ENCODE results near the gene IQSEC1.

Gene IQSEC1

GRCh38 chr3:13109516-13109915, 36.3 kb upstream of the IQSEC1 start:
- no peak overlapping the region for H2BK120ac ChIP-seq (ENCODE audit: low read depth, low read length)
- H3K4me3 ChIP-seq (ENCODE audit: low read length in 2 of 2), result no peak overlapping the region
- H4K91ac ChIP-seq (ENCODE audit: low read depth, low read length, poor library complexity), result no peak overlapping the region
- H2BK15ac ChIP-seq (ENCODE audit: low read length), result no peak overlapping the region
- no peak overlapping the region for H3K14ac ChIP-seq (ENCODE audit: low read length)
- H3K9ac ChIP-seq (ENCODE audit: low read depth, low read length, poor library complexity), result no peak overlapping the region
- H3K27me3 ChIP-seq (ENCODE audit: control insufficient read depth in 3 of 3, insufficient read depth in 3 of 3, low read depth in 1 of 3, low read length in 3 of 3), result peaks cover 0 to 13% (median 0%) of the 10 kb centered on the region in 3 experiments
- no peak overlapping the region for H3K4ac ChIP-seq (ENCODE audit: low read length)
- no CpG with 5 or more reads among the region's 5 CpGs for WGBS, 2 donors (ENCODE audit: extremely low coverage in 2 of 2, insufficient read length in 2 of 2, insufficient replicate concordance in 1 of 2)
- no peak overlapping the region for H4K8ac ChIP-seq (ENCODE audit: low read depth, low read length)
- peaks cover 2% of the 10 kb centered on the region for H3K79me1 ChIP-seq (ENCODE audit: low read depth, low read length)
- no peak for DNase-seq (ENCODE audit: low spot score)
- H3K4me2 ChIP-seq (ENCODE audit: insufficient read depth, low read length, poor library complexity, severe bottlenecking), result no peak overlapping the region
- H3K23ac ChIP-seq (ENCODE audit: low read depth, low read length, poor library complexity), result no peak overlapping the region
- no peak overlapping the region for H3K27ac ChIP-seq (replicated peaks; ENCODE audit: low read length)
- no peaks in the 10 kb centered on the region for H3K36me3 ChIP-seq (replicated peaks in 1 of 2; ENCODE audit: control insufficient read depth in 2 of 2, insufficient read depth in 2 of 2, low read length in 2 of 2)
- H2AK5ac ChIP-seq (ENCODE audit: low read depth, low read length), result no peak overlapping the region
- no peak overlapping the region for H2BK12ac ChIP-seq (ENCODE audit: low read length)
- no peaks in the 10 kb centered on the region for H3K4me1 ChIP-seq (ENCODE audit: control insufficient read depth in 2 of 2, insufficient read depth in 1 of 2, low read depth in 1 of 2, low read length in 2 of 2)
- no peak overlapping the region for H2AFZ ChIP-seq (ENCODE audit: low read length)
- H3K18ac ChIP-seq (ENCODE audit: low read length), result no peak overlapping the region
- no peak overlapping the region for H2BK5ac ChIP-seq (ENCODE audit: low read length)
- H3K9me3 ChIP-seq (replicated peaks in 1 of 2; ENCODE audit: control insufficient read depth in 2 of 2, insufficient read depth in 1 of 2, low read depth in 1 of 2, low read length in 2 of 2), result no peaks in the 10 kb centered on the region

GRCh38 chr3:13108861-13109260, 35.6 kb upstream of the IQSEC1 start:
- Histone ChIP-seq H2BK15ac (ENCODE audit: low read length) (no peak overlapping the region), H3K36me3 (replicated peaks in 1 of 2; ENCODE audit: control insufficient read depth in 2 of 2, insufficient read depth in 2 of 2, low read length in 2 of 2) (no peaks in the 10 kb centered on the region), H3K4ac (ENCODE audit: low read length) (no peak overlapping the region), H3K23ac (ENCODE audit: low read depth, low read length, poor library complexity) (no peak overlapping the region), H4K91ac (ENCODE audit: low read depth, low read length, poor library complexity) (peak overlapping the region; percentile 74), H3K79me1 (ENCODE audit: low read depth, low read length) (peaks cover 2% of the 10 kb centered on the region), H2BK12ac (ENCODE audit: low read length) (no peak overlapping the region), H2BK120ac (ENCODE audit: low read depth, low read length) (no peak overlapping the region), H3K4me3 (ENCODE audit: low read length in 2 of 2) (no peak overlapping the region), H3K9me3 (replicated peaks in 1 of 2; ENCODE audit: control insufficient read depth in 2 of 2, insufficient read depth in 1 of 2, low read depth in 1 of 2, low read length in 2 of 2) (no peaks in the 10 kb centered on the region), H2BK5ac (ENCODE audit: low read length) (no peak overlapping the region), H2AFZ (ENCODE audit: low read length) (no peak overlapping the region), H4K8ac (ENCODE audit: low read depth, low read length) (no peak overlapping the region), H3K18ac (ENCODE audit: low read length) (peak overlapping the region; percentile 5), H3K4me1 (ENCODE audit: control insufficient read depth in 2 of 2, insufficient read depth in 1 of 2, low read depth in 1 of 2, low read length in 2 of 2) (no peaks in the 10 kb centered on the region), H3K9ac (ENCODE audit: low read depth, low read length, poor library complexity) (peak overlapping the region; percentile 75), H2AK5ac (ENCODE audit: low read depth, low read length) (no peak overlapping the region), H3K14ac (ENCODE audit: low read length) (no peak overlapping the region), H3K4me2 (ENCODE audit: insufficient read depth, low read length, poor library complexity, severe bottlenecking) (no peak overlapping the region), H3K27ac (replicated peaks; ENCODE audit: low read length) (no peak overlapping the region), H3K27me3 (ENCODE audit: control insufficient read depth in 3 of 3, insufficient read depth in 3 of 3, low read depth in 1 of 3, low read length in 3 of 3) (peaks cover 0 to 13% (median 0%) of the 10 kb centered on the region in 3 experiments)
- WGBS, 2 donors (ENCODE audit: extremely low coverage in 2 of 2, insufficient read length in 2 of 2, insufficient replicate concordance in 1 of 2), result no CpG with 5 or more reads among the region's 12 CpGs
- DNase-seq (ENCODE audit: low spot score), result no peak

GRCh38 chr3:13107661-13108060, 34.4 kb upstream of the IQSEC1 start:
- no peak overlapping the region for H3K4me2 ChIP-seq (ENCODE audit: insufficient read depth, low read length, poor library complexity, severe bottlenecking)
- no peak overlapping the region for H3K23ac ChIP-seq (ENCODE audit: low read depth, low read length, poor library complexity)
- no peak overlapping the region for H3K27ac ChIP-seq (replicated peaks; ENCODE audit: low read length)
- DNase-seq (ENCODE audit: low spot score), result no peak
- H3K36me3 ChIP-seq (replicated peaks in 1 of 2; ENCODE audit: control insufficient read depth in 2 of 2, insufficient read depth in 2 of 2, low read length in 2 of 2), result no peaks in the 10 kb centered on the region
- H2AFZ ChIP-seq (ENCODE audit: low read length), result no peak overlapping the region
- no peak overlapping the region for H2BK12ac ChIP-seq (ENCODE audit: low read length)
- H3K4me3 ChIP-seq (ENCODE audit: low read length in 2 of 2), result no peak overlapping the region
- no peaks in the 10 kb centered on the region for H3K4me1 ChIP-seq (ENCODE audit: control insufficient read depth in 2 of 2, insufficient read depth in 1 of 2, low read depth in 1 of 2, low read length in 2 of 2)
- no peak overlapping the region for H2BK15ac ChIP-seq (ENCODE audit: low read length)
- H3K18ac ChIP-seq (ENCODE audit: low read length), result no peak overlapping the region
- H4K91ac ChIP-seq (ENCODE audit: low read depth, low read length, poor library complexity), result no peak overlapping the region
- H3K9ac ChIP-seq (ENCODE audit: low read depth, low read length, poor library complexity), result no peak overlapping the region
- H3K14ac ChIP-seq (ENCODE audit: low read length), result no peak overlapping the region
- H3K27me3 ChIP-seq (ENCODE audit: control insufficient read depth in 3 of 3, insufficient read depth in 3 of 3, low read depth in 1 of 3, low read length in 3 of 3), result peaks cover 0 to 13% (median 0%) of the 10 kb centered on the region in 3 experiments
- no peak overlapping the region for H4K8ac ChIP-seq (ENCODE audit: low read depth, low read length)
- H2BK120ac ChIP-seq (ENCODE audit: low read depth, low read length), result no peak overlapping the region
- H3K9me3 ChIP-seq (replicated peaks in 1 of 2; ENCODE audit: control insufficient read depth in 2 of 2, insufficient read depth in 1 of 2, low read depth in 1 of 2, low read length in 2 of 2), result no peaks in the 10 kb centered on the region
- no peak overlapping the region for H2AK5ac ChIP-seq (ENCODE audit: low read depth, low read length)
- H2BK5ac ChIP-seq (ENCODE audit: low read length), result no peak overlapping the region
- no peak overlapping the region for H3K4ac ChIP-seq (ENCODE audit: low read length)
- no CpG with 5 or more reads among the region's 13 CpGs for WGBS, 2 donors (ENCODE audit: extremely low coverage in 2 of 2, insufficient read length in 2 of 2, insufficient replicate concordance in 1 of 2)
- H3K79me1 ChIP-seq (ENCODE audit: low read depth, low read length), result no peaks in the 10 kb centered on the region

GRCh38 chr3:13106308-13107001, 33.2 kb upstream of the IQSEC1 start:
- Histone ChIP-seq H2BK15ac (ENCODE audit: low read length) (no peak overlapping the region), H3K9me3 (replicated peaks in 1 of 2; ENCODE audit: control insufficient read depth in 2 of 2, insufficient read depth in 1 of 2, low read depth in 1 of 2, low read length in 2 of 2) (no peaks in the 10 kb centered on the region), H3K18ac (ENCODE audit: low read length) (no peak overlapping the region), H3K27me3 (ENCODE audit: control insufficient read depth in 3 of 3, insufficient read depth in 3 of 3, low read depth in 1 of 3, low read length in 3 of 3) (peaks cover 0 to 10% (median 0%) of the 10 kb centered on the region in 3 experiments), H3K36me3 (replicated peaks in 1 of 2; ENCODE audit: control insufficient read depth in 2 of 2, insufficient read depth in 2 of 2, low read length in 2 of 2) (no peaks in the 10 kb centered on the region), H3K9ac (ENCODE audit: low read depth, low read length, poor library complexity) (no peak overlapping the region), H3K4me2 (ENCODE audit: insufficient read depth, low read length, poor library complexity, severe bottlenecking) (no peak overlapping the region), H2BK12ac (ENCODE audit: low read length) (no peak overlapping the region), H3K4ac (ENCODE audit: low read length) (no peak overlapping the region), H3K4me1 (ENCODE audit: control insufficient read depth in 2 of 2, insufficient read depth in 1 of 2, low read depth in 1 of 2, low read length in 2 of 2) (no peaks in the 10 kb centered on the region), H2AFZ (ENCODE audit: low read length) (no peak overlapping the region), H2AK5ac (ENCODE audit: low read depth, low read length) (no peak overlapping the region), H3K23ac (ENCODE audit: low read depth, low read length, poor library complexity) (no peak overlapping the region), H4K8ac (ENCODE audit: low read depth, low read length) (no peak overlapping the region), H2BK120ac (ENCODE audit: low read depth, low read length) (no peak overlapping the region), H4K91ac (ENCODE audit: low read depth, low read length, poor library complexity) (no peak overlapping the region), H3K27ac (replicated peaks; ENCODE audit: low read length) (no peak overlapping the region), H3K4me3 (ENCODE audit: low read length in 2 of 2) (no peak overlapping the region), H3K79me1 (ENCODE audit: low read depth, low read length) (no peaks in the 10 kb centered on the region), H3K14ac (ENCODE audit: low read length) (no peak overlapping the region), H2BK5ac (ENCODE audit: low read length) (no peak overlapping the region)
- no CpG with 5 or more reads among the region's 6 CpGs for WGBS, 2 donors (ENCODE audit: extremely low coverage in 2 of 2, insufficient read length in 2 of 2, insufficient replicate concordance in 1 of 2)
- no peak for DNase-seq (ENCODE audit: low spot score)
